Colonic mucosa (tissue), 4 donors: ENCODE results near the gene KIF13A. TPM values are rescaled to one million over a fixed set of nuclear protein-coding genes. Genes with fewer than 3 reads are reported as not detected.

ENCODE experiments used
- DNase-seq: peaks from one replicate; pipeline ENCODE4 v3.0.0-alpha.2; 2020
- H3K27ac ChIP-seq: fragments of 200-600 bp; one replicate; pipeline ENCODE4 v1.8.0; 2021
- H3K27me3 ChIP-seq: fragments of 200-600 bp; one replicate; pipeline ENCODE4 v1.8.0; 2021
- H3K36me3 ChIP-seq: fragments of 200-600 bp; one replicate; pipeline ENCODE4 v1.8.0; 2021
- H3K4me1 ChIP-seq: fragments of 200-600 bp; one replicate; pipeline ENCODE4 v1.8.0; 2021; ENCODE audit warnings: mild to moderate bottlenecking
- H3K4me3 ChIP-seq: fragments of 200-600 bp; one replicate; pipeline ENCODE4 v1.8.0; 2021
- H3K9ac ChIP-seq, 2 donors: one replicate each; pipeline ENCODE4 v1.7.0; 2013; ENCODE audit warnings: control low read depth in 2 of 2, low read depth in 2 of 2, low read length in 2 of 2
- H3K9me3 ChIP-seq: fragments of 200-600 bp; one replicate; pipeline ENCODE4 v1.8.0; 2021
- CTCF ChIP-seq: fragments of 200-600 bp; IDR thresholded peaks from one replicate; pipeline ENCODE4 v1.8.0; 2022; ENCODE audit warnings: antibody characterized with exemption, mild to moderate bottlenecking
- intact Hi-C: fragments of 100-400 bp; cut with DNase I; formaldehyde crosslinking; loops from one replicate; pipeline ENCODE4 v1.14.1; 2022
- total RNA-seq, 2 donors: library from RNA; stranded (reverse); fragmentation: NEBNext Ultra II Directional in 1 of 2; extraction: Animal tissue kit (Norgen Biotek cat#: 25700) in 1 of 2; gene quantifications; one replicate each; pipeline ENCODE4 v1.2.1, GENCODE V29; 2021
- donor health status: healthy.
- donor health status: DM: no; HTN: no; CAD: no.
- donor health status: DM: no; HTN: no; CAD: no.

Gene KIF13A
- total RNA-seq, 2 donors from 2014 or later = 43.7 to 54.0 TPM

- no peak for DNase-seq
- no peaks in the 10 kb centered on the region for H3K9me3 ChIP-seq
- intact Hi-C loops = no loop called here
These were observed 43.8 kb upstream of the KIF13A start for GRCh38 chr6:18031189-18031588.

GRCh38 chr6:18028332-18028731 is 40.9 kb upstream of the KIF13A start:
- Histone ChIP-seq H3K36me3 (no peaks in the 10 kb centered on the region), H3K27me3 (no peaks in the 10 kb centered on the region), H3K9ac (no peak overlapping the region), H3K4me3 (no peak overlapping the region), H3K27ac (no peak overlapping the region), H3K4me1 (no peaks in the 10 kb centered on the region), H3K9me3 (no peaks in the 10 kb centered on the region)
- TF ChIP-seq CTCF = no peak
- intact Hi-C loops = no loop called here
- no peak for DNase-seq

More at GRCh38 chr6:18031189-18031588, 43.8 kb upstream of the KIF13A start:
- H3K36me3 ChIP-seq = no peaks in the 10 kb centered on the region
- H3K4me1 ChIP-seq = no peaks in the 10 kb centered on the region
- no peak overlapping the region for H3K27ac ChIP-seq
- TF ChIP-seq CTCF = no peak
- H3K4me3 ChIP-seq = no peak overlapping the region
- no peaks in the 10 kb centered on the region for H3K27me3 ChIP-seq
- no peak overlapping the region for H3K9ac ChIP-seq

- DNase-seq = no peak
- H3K9ac ChIP-seq = no peak overlapping the region
- no peaks in the 10 kb centered on the region for H3K4me1 ChIP-seq
- no peaks in the 10 kb centered on the region for H3K27me3 ChIP-seq
- H3K36me3 ChIP-seq = no peaks in the 10 kb centered on the region
- TF ChIP-seq CTCF = no peak
- intact Hi-C loops = no loop called here
- no peak overlapping the region for H3K27ac ChIP-seq
- no peak overlapping the region for H3K4me3 ChIP-seq
- H3K9me3 ChIP-seq = no peaks in the 10 kb centered on the region
These were observed 38.2 kb upstream of the KIF13A start for GRCh38 chr6:18025596-18025995.

DNA sequence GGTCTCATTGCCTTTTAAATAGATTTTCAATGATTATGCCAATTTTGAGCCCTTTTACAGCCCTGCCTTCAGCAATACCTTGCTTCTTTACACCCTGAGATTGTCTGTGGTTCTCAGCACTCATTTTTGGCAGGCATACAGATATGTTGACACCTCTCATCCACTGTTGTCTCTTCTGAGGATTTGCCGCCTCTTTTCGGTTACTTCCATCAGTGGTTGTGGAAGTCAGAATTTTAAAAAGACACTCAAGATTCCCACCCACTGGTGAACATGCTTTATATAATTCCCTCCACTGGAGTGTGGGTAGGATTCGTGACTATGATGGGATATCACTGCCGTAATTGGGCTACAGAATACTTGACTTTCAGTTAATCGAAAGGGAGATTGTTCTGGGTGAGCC is 37.4 kb upstream of the KIF13A start:
- Histone ChIP-seq H3K4me1 (no peaks in the 10 kb centered on the region), H3K9ac (no peak overlapping the region), H3K27ac (no peak overlapping the region), H3K36me3 (no peaks in the 10 kb centered on the region), H3K9me3 (no peaks in the 10 kb centered on the region), H3K4me3 (no peak overlapping the region), H3K27me3 (no peaks in the 10 kb centered on the region)
- TF ChIP-seq CTCF = no peak
- intact Hi-C loops = no loop called here
- DNase-seq = no peak

DNA sequence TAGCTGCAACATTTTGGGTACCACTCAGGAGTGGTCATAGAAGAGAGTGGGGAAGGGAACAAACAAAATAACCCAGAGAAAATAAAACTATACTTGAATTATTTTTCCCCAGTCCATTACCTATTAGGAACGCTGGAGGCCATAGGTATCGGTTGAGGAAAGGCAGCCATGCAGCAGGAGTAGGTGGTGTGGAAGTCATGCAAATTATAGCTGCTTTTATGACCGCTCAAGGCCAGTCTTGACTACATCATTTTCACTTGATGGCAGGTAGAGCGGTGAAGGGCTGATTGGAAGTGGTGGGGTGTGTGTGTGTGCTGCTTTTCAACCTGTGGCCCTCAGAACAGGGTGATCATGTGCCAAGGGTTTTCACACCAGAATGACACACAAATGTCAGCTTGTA is 36.5 kb upstream of the KIF13A start:
- Histone ChIP-seq H3K27ac (no peak overlapping the region), H3K9ac (no peak overlapping the region), H3K36me3 (no peaks in the 10 kb centered on the region), H3K9me3 (no peaks in the 10 kb centered on the region), H3K4me1 (no peaks in the 10 kb centered on the region), H3K27me3 (no peaks in the 10 kb centered on the region), H3K4me3 (no peak overlapping the region)
- intact Hi-C loops = no loop called here
- no peak for DNase-seq
- TF ChIP-seq CTCF = no peak
